MV-4-11 (cell line): ENCODE data around the gene DPH2.
A peak's percentile ranks its signal among the peaks of the same experiment; 100 is the strongest.

Experiments used
- DNase-seq: peaks from one replicate; lab custom pipeline; 2025; lab: John Stamatoyannopoulos, UW

DPH2 gene

DNA sequence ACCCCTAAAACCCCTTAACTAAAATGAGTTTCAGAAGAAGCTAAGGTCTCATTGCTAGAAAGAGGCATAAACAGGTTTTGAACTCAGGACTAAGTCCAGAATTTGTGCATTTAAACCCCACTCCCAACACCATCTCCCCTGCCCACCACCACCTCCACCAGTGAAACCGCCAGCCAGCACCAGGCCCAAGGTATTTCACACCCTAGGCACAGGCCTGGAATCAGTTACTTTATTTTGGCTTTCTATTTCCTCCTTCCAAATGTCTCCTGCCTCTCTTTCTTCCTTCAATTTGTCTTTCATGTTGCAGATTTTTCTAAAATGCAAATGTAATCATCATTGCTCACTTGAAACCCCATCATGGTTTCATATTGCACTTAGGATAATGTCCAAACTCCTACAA, 24.9 kb upstream of the DPH2 start:
- no peak for DNase-seq

DNA sequence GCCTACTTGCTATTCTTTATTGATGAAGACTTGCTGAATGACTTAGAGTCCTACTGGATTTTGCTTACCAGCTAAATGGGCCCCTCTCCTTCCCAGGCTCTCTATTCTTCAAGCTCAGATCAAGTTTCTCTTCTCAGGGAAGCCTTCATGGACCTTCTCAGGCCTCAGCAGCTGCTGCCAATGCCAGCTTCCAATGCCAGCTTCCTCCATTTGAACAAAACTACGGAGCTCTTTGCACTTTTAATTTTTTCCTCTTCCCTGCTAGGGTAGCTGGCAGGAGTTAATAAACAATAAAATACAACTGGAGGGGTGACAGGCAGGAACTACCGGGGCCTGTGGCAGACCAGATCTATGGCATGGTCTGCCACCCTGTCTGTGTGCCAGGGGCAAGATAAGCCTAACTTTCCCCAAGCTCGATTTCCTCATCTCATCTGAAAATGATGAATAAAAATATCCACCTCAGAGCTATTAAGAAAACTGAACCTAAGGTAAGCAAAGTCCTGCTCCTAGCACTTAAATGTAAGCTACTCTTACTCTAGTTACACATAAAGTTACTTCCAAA, 24.1 kb upstream of the DPH2 start:
- DNase-seq: no peak

DNA sequence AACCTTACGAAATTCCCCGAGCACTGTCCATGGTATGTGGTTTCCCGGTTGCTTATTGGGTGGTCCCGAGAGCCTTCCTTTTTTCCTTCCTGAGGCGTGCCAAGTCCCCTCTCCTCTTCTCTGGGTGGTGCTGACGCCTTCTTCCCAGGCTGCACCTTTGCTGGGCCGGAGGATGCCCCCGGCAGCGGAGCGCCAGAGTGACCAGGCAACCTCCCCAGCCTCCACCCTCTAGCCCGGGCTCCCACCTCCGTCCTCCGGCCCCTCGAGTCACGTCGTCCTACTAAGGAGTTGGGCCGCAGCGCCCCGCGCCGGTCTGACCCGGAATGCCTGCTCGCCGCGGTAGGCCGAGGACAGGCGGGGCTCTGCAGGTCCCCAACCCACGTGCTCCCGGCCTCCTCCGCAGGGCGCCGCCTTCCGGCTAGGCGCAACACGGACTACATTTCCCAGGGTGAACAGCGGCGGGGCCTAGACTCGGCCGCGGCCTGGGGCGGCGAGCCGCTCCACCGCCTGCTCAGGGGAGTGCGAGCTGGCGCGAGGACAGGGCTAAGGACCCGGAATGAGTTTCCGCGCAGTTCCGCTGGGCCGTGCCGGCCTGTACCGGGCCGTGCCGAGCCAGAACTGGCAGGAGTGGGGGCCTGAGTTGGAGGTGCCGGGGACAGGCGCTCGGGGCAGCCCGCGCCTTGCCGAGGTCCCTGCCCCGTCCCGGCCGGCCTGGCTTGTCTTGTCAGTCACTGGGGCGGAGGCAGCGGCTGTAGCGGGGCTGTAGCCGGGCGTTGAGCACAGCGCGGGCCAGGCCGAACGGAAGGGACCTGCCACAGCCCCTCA, 23.4 kb upstream of the DPH2 start, which contains the start of gene IPO13:
IPO13 (plus strand) TSS at position 715 of the 825 bp plus-strand sequence. CDS start 651 bp downstream, outside the sequence.
- peak; percentile 92 for DNase-seq

DNA sequence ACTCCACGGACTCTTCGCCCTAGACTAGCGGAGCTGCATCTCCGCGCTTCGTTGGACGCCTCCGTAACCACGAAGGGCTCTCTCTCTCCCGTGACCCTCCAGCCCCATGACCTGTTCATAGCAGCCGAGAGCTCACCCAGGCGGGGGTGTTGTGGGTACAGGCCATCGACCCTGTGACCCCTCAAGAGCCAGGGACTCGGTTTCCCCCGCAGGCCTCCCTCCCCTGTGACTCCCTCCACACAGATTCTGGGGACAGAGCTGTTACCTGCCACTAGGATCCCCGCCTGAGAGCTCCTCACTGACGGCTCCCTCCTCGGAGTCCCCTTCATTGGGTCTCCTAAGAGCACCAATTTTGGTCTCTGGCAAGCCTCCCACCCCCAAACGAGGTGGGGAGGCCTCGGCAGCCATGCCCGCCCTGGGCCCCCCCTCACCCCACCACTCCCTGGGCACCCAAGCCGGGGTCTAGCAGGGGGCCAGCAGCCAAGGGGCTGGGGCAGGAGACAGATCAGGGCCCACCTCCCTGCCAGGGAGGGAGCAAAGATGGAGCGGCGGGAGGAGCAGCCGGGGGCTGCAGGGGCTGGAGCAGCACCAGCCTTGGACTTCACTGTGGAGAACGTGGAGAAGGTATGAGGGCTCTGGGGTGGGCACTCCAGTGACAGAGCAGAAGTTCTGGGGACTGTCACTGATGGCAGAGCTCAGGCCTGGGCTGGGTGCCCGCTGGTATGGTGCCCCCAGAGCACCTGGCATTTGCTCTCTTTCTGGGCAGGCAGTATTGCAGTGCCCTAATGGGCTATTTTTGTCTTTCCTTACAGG, 22.5 kb upstream of the DPH2 start:
- no peak for DNase-seq

DNA sequence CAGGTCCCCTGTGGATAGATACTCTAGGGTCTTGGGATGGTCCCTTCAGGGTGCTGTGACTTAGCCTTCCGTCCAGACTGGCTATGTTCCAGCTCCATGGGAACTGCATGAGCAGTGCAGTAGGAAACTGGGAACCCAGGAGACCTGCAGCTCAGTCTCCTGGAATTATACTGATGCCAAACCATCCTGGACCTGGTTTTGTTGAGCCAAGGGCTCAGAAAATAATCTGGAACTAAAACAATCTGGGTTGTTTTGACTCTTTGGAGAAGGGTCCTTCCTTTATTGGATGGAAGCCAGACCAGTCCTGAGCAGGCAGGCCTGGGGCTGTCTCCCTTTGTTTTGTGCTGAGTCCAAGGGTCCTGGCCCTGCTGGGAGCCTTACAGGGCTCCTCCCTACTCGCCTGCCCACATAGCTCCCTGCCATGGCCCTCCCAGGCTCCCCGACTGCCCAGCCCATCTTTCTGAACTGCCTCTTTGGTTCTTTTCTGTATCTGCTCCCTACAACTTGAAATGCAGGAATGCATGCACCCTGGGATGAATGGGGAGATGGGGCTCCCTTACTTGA, 21.9 kb upstream of the DPH2 start:
- no peak for DNase-seq

DNA sequence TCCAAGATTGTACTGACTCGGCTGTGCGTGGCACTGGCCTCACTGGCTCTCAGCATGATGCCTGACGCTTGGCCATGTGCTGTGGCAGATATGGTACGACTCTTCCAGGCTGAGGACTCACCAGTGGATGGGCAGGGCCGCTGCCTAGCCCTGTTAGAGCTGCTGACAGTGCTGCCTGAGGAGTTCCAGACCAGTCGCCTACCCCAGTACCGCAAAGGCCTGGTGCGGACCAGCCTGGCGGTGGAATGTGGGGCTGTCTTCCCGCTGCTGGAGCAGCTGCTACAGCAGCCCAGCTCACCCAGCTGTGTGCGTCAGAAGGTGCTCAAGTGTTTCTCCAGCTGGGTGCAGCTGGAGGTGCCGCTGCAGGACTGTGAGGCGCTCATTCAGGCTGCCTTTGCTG, 20.1 kb upstream of the DPH2 start:
- DNase-seq: no peak

DNA sequence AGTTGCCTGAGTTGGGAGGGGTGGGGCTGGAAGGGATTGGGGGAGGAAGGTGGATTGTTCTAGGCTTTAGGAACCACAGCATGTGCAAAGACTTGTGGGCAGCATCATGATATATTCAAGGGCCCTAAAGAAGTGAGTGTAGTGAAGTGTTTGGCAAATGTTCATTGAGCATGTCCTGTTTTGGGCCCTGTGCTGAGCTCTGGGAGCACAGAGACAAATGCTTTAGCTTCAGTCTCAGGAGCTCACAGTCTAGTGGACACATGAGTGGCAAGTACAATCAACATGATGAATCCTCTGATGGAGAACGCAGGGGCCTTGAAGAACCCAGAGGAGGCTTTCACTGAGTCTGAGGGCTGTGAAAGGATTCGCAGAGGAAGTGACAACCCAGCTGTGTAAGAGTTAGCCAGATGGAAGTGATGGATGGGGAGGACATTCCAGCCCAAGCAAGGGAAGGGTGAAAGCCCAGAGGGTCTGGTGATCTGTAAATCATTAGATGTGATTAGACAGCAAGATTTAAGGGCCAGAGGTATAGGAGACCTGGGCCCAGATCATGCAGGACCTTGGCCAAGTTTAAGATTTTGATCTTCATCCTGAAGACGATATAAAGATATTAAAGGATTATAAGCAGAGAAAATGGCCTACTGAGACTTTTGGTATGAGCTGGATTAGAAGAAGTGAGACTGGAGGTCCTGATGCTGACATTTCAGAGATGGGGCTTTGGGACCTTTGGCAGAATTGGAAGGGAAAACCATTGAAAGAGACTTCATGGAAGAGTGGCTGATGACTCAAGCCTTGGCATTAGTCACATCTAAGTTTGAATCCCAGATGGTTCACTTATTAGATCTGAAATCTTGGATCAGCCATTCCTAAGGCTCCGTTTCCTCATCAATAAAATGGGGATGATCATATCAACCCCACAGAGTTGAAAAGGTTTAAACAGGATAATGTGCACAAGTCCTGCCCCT, 18.5 kb upstream of the DPH2 start:
- DNase-seq: no peak

DNA sequence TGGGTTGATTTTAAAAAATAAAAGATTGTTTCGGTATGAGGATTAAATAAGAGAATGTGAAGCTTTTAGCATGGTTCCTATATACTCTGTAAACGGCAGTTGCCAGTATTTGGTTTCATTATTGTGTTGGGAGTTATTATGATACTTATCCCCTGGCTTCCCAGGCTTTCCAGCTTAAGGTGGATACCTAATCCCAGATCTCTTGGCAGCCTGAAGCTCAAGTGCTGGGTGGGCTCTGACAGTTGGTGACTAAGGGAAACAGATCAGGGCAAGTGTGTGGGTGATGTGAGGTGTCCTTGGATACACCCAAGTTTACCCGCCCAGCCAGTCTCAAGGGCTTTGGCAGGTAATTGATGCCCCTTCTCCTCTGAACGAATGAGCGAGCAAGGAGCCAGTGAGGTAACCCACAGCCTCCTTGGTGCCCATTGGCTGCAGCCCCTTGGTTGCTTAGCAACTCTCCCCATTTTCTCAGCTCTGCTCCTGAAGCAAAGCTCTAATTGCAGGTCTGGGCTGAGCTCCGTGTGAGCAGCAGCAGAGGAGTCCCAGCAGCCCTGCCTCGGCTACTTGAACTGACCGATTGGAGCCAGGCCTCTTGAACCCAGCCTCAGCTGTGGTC, 17.0 kb upstream of the DPH2 start:
- DNase-seq: no peak

DNA sequence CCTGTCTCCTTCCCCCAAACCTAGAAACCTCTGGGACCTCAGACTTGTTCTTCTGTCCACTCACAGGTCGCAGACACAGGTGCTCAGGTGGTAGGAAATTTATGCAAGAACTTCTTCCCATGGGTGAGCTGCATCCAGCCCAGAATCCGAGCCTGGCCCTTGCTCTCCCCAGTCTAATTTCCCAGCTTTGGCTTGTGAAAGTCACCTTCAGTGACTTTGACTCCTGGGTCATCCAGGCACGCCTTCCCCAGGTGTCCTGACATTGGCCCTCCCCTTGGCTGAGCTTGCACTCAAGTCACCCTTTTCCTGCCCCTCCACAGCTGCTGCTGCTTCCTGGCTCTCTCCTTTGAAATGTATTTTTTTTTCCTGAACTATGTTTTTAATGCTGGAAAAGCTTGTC, 16.4 kb upstream of the DPH2 start:
- no peak for DNase-seq

DNA sequence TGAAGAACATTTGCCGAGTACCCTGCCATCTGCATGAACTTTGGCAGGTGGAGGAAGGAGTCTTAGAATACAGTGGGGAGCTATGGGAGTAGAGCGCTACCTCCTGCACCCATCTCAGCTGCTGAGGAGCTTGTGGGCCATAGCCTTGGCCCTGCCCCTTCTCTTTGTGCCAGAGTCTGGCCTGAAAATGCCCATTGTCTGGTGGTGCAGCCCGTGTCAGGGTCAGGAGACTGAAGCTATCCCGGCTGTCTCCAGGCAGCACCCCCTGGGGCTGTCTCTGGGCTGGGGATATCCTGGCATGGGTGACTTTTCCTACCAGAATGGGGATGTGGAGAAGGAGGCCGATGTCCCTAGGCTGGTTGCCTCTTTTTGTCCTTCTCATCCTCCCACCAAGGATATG, 15.8 kb upstream of the DPH2 start:
- no peak for DNase-seq

DNA sequence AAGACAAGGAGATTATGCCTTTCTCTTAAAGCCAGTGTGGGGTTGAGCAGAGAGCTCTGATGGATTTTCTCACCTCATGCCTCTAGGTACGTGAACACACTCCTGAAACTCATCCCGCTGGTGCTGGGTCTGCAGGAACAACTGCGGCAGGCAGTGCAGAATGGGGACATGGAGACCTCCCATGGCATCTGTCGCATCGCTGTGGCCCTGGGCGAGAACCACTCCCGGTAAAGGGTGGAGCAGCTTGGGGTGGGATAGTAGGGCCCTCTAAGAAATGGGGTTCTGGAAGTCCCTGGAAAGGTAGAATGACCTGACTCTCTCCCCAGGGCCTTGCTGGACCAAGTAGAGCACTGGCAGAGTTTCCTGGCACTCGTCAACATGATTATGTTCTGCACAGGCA, 13.6 kb upstream of the DPH2 start:
- DNase-seq: no peak

DNA sequence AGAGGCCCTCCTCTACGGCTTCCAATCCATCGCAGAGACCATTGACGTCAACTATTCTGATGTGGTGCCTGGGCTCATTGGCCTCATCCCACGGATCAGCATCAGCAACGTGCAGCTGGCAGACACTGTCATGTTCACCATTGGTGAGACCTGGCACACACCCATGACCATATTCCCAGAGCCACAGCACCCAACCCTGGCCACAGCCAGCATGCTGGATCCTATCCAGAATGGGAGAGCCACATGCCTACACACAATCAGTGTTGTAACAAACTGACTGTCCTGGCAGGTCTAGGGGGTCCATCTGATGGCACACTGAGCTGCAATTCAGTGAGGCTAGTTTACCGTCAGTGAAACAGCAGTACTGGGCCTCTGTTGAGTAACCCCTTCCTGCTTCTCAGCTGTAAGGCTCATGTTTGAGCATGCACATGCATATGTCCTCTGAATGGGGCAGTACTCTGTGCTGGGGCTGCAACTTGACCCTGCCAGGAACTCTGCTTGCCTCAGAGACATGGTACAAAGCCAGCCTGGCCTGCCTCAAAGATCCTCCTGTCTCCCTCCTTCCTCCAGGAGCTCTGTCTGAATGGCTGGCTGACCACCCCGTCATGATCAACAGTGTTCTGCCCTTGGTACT, 12.3 kb upstream of the DPH2 start:
- no peak for DNase-seq

DNA sequence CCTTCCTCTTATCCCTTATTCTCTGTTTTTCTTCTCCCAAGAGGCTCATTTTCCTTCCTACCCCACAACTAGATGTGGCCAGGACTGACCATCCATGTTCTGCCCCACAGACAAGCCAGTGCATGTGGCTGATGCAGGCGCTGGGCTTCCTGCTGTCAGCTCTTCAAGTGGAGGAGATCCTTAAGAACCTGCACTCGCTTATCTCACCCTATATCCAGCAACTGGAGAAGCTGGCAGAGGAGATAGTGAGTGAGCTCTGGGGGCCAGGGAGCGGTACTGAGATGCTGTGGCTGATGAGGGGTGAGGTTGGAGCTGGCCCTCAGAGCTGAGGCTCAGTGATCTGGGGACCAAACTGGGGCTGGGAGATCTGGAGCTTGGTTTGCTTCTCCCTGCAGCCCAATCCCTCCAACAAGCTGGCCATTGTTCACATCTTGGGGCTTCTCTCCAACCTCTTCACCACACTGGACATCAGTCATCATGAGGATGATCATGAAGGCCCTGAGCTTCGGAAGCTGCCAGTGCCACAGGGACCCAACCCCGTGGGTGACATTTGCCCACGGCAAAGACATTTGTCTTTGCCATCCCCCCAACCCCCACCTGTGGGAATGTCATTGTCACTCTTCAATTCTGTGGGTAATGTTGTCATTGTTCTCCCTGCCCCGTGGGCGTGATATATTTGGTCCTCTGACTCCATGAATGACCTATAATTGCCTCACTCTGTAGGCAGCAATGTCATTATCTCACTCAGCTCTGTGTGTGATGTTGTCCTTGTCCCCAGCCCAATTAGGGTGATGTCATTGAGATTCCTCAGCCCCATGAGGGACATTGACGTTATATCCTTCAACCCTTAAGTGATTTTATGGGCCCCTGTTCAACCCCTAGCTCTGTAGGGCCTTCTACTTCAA, 11.2 kb upstream of the DPH2 start:
- DNase-seq: no peak

DNA sequence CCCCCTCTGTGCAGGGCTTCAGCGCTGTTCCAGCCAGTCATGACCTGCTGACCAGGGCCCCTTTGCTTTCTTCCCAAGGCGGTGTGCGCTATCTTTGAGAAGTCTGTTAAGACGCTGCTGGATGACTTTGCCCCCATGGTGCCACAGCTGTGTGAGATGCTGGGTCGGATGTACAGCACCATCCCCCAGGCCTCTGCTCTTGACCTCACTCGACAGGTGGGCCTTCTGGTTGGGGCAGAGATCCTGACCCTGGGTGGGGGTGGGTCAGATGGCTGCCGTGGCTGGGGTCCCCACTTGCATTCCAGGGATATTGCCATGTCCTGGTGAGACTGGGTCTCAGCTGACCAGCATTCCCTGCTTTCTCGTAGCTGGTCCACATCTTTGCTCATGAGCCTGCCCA, 9.0 kb upstream of the DPH2 start:
- no peak for DNase-seq

DNA sequence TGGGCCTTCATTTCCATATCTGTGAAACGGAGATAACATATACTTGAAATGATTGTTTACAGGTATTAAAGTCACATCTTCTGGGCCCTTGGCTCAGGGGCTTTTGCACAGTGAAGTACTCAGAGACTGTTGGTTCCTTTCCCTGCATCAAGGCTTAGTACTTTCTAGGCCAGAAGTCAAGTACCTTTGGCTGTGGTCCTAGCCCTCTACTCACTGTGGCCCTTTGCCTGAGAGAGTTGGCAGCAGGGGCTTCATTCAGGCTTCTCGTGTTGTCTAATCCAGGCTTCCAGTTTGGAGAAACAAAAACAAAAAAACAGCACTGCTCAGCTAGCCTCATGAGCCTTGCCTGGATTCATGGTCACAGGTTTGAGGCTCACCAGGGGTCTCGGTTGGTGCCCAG, 8.1 kb upstream of the DPH2 start:
- no peak for DNase-seq

DNA sequence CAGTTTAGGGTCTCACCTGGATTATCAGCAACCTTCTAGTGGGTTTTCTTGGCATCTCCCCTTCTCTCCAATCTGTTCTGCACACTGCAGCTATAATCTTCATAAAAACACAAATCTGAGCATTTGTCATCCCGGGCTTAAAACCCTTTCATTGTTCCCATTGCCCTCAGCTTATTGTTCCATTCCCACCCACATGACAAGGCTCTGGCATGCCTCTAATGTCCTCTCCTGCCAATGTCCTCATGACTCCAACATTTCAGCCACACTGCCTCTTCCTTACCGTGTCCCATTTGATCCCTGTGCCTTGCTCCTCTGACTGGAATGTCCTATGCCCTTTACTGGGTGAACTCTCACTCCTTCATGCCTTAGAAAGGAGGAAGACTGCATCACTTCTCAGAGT, 7.5 kb upstream of the DPH2 start:
- DNase-seq: no peak

DNA sequence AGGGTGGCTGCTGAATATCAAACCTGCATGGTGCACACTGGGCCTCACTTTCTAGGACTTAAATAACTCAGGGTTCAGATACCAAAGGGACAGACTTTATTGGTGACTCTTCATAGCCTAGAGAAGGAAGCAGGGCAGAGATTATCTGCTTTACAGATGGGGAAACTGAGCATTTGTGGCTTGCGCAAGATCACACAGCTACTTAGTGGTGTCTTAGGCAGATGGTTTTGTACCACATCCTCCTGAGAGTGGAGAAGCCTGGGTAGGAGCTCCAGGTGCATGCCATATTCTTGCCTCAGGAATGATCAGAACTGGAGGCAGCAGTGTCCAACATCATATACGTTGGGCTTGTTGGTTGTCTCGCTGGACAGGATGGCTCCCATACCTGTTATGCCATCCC, 6.8 kb upstream of the DPH2 start:
- DNase-seq: peak; percentile 56

DNA sequence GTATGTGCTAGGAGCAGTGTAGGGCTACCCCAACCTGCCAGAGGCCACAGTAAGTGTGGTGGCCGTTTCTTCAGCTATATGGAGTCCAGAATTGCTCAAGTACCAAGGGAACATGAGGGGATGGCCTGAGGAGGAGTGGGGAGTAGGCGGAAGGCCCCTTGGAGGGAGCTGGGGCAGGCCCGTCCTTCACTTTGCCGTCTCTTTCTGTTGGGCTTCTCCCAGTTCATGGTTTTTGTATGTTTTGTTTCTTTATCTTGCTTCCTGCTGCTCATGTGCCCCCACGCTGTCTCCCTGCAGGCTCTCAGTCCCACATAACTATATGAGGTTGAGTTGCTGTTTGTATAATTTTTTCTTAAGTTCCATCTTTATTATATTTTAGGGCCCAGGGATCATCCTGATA, 5.9 kb upstream of the DPH2 start:
- DNase-seq: no peak

DNA sequence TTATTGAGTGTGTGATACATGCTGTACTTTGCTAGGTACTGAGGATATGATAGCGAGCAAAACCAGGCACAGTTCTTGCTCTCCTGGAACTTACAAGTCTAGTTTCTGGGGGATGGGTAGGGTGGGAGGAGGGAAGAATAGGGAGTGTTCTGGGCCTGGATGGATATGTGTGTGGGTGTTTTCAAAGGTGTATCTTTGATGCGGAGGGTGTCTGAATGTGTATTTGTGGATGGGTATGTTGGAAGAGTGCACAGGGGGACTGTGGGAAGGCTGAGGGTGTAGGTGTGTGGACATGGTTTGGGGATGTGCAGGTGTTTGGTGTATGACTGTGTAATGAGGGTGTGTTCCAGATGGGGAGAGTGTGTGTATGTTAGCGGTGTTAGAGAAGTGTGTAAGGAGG, 4.5 kb upstream of the DPH2 start:
- no peak for DNase-seq
